Choroid plexus epithelial cell (primary cell): ENCODE results near the gene C1orf198.

Source experiments
- DNase-seq: peaks from one replicate; pipeline ENCODE4 v3.0.0-alpha.2; 2010; ENCODE audit warnings: low read depth
- H3K4me3 ChIP-seq: 2 replicates; pipeline ENCODE4 v1.5.1; 2011; ENCODE audit warnings: low read depth, mild to moderate bottlenecking, control low read depth, low read length, moderate library complexity
- CTCF ChIP-seq: conservative IDR thresholded peaks from 2 replicates; pipeline ENCODE4 v1.5.1; 2011; ENCODE audit warnings: low read depth, mild to moderate bottlenecking, control low read depth, inconsistent platforms, low read length, moderate library complexity

C1orf198 gene

GRCh38 chr1:230818367-230818766, 50.0 kb downstream of the C1orf198 start:
- TF ChIP-seq CTCF = no peak
- H3K4me3 ChIP-seq = no peak overlapping the region
- DNase-seq = no peak

- DNase-seq = no peak
- TF ChIP-seq CTCF = no peak
- no peak overlapping the region for H3K4me3 ChIP-seq
Observed at GRCh38 chr1:230816018-230816417, 52.3 kb downstream of the C1orf198 start.

GRCh38 chr1:230814949-230815692, 53.2 kb downstream of the C1orf198 start:
- TF ChIP-seq CTCF = no peak
- no peak overlapping the region for H3K4me3 ChIP-seq
- no peak for DNase-seq

GRCh38 chr1:230812568-230812967, 55.8 kb downstream of the C1orf198 start:
- no peak overlapping the region for H3K4me3 ChIP-seq
- no peak for TF ChIP-seq CTCF

GRCh38 chr1:230809256-230809990, 58.9 kb downstream of the C1orf198 start:
- TF ChIP-seq CTCF = no peak
- H3K4me3 ChIP-seq = no peak overlapping the region
- no peak for DNase-seq

More at GRCh38 chr1:230812568-230812967, 55.8 kb downstream of the C1orf198 start:
- no peak for DNase-seq

GRCh38 chr1:230808281-230808872, 59.9 kb downstream of the C1orf198 start:
- DNase-seq = no peak
- no peak overlapping the region for H3K4me3 ChIP-seq
- TF ChIP-seq CTCF = no peak
